Measurements from ENCODE around the gene ADCY3.

The ADCY3 gene

DNA sequence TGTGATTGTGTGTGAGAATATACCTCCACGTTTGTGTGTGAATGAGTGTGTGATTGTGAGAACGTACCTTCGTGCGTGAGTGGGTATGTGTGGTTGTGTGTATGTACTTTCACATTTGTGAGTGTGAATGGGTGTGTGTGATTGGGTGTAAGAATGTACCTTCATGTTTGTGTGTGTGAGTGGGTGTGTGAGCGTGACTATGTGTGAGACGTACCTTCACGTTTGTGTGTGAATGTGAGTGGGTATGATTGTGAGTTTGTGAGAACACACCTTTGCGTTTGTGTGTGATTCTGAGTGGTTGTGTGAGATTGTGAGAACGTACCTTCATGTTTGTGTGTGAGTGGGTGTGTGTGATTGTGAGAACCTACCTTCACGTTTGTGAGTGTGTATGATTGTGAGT, 5.8 kb upstream of the ADCY3 start:
- no peak for DNase-seq (ENCODE audit: low read depth)

DNA sequence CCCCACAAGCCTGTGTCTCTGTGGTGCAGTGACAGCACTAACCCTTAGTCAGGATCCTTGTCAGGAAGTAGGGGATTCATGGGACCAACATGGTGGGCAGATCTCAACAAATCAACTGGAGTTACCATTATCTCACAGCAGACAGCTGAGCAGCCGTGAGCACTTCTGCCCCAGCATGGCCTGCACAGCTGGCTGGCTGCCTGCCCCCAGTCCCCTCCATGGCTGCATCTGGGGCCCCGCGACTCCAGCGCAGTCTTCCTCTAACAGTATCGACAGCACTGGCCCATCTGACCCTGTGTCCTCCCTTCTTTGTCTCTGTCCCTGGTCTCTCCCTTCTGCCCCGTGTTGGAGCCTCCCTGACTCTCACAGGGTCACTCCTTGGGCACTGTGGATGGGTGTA, 4.7 kb upstream of the ADCY3 start:
- DNase-seq (ENCODE audit: low read depth): no peak

DNA sequence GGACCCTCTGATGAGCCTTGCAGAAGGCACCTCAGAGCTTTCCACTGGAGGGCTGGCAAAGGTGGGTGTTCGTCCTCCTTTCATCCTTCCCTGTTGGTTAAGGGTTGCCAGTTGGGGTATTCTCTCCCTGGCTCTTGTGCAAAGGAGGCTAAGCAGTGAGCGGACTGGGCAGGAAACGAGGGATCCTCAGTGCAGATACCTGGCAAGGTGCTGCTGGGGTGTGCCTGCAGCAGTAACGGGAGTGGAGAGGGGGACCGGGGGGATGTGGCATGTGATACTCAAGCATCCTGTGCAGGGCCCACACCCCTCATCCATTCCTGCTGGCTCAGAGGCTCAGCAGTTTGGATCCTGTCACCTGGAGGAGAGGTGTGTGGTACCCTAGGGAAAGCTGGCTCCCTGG, 4.2 kb upstream of the ADCY3 start:
- DNase-seq (ENCODE audit: low read depth): no peak

DNA sequence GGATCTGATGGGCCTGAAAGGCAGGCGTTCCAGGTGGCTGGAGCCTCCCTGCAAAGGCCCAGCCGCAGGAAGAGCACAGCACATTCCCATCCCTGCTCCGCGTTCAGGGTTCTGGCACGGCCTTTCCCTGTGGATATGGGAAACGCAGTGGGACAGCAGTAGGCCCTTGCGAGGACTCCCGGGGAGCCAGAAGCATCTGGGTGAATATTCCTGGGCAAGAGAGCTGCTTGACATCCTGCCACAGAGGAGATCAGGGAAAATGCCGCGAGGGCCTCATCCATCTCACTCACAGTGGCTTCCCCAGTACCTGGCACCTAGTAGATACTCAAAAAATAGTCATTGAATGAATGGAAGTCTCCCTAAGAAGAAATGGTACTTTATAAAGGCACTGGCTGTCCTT, 3.1 kb upstream of the ADCY3 start:
- no peak for DNase-seq (ENCODE audit: low read depth)

DNA sequence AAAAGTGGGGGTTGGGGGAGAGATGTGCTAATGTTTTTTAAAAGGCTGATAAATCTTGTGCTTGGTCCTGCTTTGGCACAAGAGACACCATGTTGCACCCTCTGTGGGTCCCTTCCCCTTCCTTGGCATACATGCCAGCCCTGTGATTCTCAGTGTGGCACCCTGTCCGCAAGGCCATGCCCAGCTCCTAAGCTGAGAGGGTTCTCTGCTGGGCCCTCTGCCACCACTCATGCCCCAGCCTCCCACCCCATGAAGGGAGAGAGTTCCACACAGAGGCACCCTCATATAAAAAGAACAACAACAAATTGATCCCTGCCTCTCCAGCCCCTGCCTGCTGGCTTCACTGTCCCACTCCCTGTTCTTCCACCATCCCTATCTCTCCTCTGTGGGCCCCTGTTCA, 2.5 kb upstream of the ADCY3 start:
- no peak for DNase-seq (ENCODE audit: low read depth)

DNA sequence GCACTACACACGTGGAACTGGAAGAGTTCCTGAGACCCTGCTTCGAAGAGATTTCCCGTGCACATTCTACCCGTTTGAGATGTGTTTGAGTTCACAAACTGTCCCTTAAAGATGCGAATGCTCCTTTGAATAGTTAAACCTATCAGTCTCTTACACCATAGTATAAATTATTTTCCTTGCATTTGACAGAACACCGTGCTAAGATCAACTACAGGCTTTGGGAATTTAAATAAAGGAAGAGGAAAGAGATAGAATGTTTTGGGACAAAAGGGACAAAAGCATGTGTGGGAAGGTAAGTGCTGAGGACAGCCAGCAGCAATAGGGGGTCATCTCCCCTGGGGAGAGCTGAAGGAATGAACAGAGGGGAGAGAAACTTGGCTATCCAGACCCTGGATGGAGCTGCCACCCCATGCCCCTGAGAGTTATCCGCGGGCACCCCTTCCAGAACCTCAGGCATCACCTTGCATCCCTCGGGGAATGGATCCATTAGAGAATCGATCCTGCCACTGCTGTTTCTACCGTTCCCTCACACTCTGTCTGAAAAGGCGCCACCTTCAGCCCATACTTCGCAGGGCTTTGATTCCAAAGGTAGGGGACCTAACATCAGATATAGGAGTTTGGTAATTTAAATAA, 888 bp upstream of the ADCY3 start:
- no peak for DNase-seq (ENCODE audit: low read depth)

- DNase-seq (ENCODE audit: low read depth): no peak
These were observed 435 bp downstream of the ADCY3 start for GRCh38 chr2:24919506-24920097.

- no peak for DNase-seq (ENCODE audit: low read depth)
These were observed 966 bp downstream of the ADCY3 start for GRCh38 chr2:24919037-24919505.

DNA sequence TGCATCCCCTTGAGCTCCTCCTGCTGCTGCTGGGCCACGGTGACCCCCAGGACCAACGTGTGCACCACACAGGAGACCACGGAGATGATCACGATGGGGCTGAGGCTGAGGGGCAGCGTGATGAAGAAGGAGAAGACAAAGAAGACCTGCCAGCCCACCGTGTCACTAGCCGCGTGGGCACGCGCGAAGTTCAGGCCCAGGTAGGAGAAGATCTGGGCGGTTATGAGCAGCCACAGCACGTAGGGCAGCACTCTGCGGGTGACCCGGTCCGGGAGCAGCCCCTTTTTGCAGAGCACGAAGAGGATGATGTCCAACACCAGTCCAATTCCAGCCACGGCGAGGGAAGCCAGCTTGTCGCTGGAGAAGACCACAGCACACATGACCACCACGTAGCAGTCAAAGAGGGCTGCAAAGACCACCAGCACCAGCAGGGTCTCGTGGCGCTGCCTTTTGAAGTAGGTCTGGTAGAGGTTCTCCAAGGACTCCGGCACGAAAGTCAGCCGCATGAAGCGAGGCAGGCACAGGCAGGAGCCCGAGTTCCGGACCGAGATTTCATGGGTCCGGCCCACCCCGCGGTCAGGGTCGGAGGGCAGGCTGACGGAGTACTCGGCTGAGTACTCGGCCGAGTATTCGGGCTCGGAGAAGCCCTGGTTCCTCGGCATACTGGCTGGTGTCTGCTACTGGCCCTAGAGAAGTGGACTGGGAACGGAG, 1.6 kb downstream of the ADCY3 start:
- no peak for DNase-seq (ENCODE audit: low read depth)

GRCh38 chr2:24917731-24918325, 2.2 kb downstream of the ADCY3 start:
- DNase-seq (ENCODE audit: low read depth): no peak

- no peak for DNase-seq (ENCODE audit: low read depth)
These were observed 3.0 kb downstream of the ADCY3 start for GRCh38 chr2:24917086-24917485.

DNA sequence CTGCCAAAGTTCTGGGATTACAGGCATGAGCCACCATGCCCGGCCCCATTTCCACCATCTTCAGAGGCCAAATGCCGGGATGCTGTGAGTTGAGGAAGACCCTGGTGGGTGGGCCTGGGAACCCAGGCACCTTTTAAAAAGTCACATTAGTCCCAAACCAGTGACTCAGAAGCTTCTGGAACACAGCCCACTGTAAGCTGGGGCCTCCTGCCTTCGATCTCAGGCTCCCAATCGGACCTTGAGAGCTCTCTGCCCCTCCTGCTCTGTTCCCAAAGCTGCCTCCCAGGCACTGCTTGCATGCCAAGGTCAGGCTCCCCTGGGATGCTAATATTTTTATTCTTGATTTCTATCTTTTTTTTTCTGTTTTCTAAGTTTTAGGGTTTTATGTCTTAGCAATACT, 4.2 kb downstream of the ADCY3 start:
- DNase-seq (ENCODE audit: low read depth): no peak

GRCh38 chr2:24915175-24915574, 4.9 kb downstream of the ADCY3 start:
- no peak for DNase-seq (ENCODE audit: low read depth)

- DNase-seq (ENCODE audit: low read depth): no peak
These were observed 5.3 kb downstream of the ADCY3 start for GRCh38 chr2:24914713-24915112.

DNA sequence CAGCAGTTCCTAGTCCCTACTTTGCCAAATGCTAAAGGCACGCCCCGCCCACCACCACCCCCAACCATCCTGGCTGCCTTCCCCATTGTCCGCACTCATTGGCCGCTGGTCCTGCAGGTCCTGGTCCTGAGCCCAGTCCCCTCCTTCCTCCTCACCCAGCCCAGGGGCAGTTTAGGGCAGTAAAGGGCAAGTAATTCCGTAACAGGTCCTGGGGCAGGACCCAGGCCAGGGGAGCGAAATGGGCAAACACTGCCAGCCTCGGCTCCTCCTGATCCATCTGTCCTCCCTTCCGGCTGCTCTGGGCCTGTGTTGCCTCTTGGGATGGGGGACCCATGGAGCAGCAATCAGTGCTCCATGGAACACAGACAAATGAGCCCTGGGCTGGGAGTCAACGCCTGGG, 6.1 kb downstream of the ADCY3 start:
- no peak for DNase-seq (ENCODE audit: low read depth)

DNA sequence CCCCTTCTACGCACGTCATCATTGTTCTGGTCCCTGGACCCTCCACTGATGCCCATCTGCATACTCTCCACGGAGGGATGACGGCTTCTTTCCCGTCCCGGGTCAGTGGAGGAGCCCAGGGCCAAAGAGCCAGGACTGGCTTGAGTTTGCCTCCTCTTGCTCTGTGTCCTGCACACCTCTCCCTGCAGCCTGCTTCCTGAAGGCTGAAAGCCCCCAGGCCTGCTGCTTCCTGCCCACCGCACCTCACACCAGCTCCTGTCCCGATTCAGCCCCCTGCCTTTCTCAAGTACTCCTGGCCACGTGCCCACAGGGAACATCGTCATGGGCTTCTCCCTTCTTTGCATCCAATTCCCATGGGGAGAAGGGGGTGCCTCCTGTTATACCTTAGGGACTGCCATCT, 7.1 kb downstream of the ADCY3 start:
- DNase-seq (ENCODE audit: low read depth): no peak

DNA sequence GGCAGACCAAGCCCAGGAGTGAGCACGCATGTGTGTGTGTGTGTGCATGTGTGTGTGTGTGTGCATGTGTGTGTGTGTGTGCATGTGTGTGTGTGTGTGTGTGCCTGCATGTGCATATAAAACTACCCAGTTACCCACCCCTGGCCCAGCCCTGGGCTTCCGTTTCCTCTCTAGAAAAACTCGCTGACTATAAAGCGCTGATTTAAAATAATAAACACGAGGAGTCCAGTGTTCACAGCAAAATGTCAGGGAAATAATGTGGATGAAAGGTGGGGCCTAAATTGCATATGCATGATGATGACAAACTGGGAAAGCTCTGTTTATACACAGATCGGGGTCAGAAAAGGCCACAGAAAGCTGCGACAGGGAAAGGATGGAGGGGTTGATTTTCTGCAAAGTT, 7.5 kb downstream of the ADCY3 start:
- no peak for DNase-seq (ENCODE audit: low read depth)

DNA sequence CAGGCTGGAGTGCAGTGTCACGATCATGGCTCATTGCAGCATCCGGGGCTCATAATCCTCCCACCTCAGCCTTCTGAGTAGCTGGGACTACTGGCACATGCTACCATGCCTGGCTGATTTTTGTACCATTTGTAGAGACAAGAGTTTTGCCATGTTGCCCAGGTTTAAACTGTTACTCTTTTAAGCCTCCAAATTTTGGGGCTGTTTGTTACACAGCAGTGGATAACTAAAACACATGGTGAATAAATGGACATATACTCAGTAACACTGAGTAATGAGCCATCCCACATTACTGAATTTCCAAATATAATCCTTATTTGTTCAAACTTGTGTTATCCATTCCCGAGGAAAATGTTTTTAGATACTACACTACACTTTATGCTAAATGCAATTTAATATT, 9.8 kb downstream of the ADCY3 start:
- no peak for DNase-seq (ENCODE audit: low read depth)

GRCh38 chr2:24909555-24910177, 10.4 kb downstream of the ADCY3 start:
- no peak for DNase-seq (ENCODE audit: low read depth)

DNA sequence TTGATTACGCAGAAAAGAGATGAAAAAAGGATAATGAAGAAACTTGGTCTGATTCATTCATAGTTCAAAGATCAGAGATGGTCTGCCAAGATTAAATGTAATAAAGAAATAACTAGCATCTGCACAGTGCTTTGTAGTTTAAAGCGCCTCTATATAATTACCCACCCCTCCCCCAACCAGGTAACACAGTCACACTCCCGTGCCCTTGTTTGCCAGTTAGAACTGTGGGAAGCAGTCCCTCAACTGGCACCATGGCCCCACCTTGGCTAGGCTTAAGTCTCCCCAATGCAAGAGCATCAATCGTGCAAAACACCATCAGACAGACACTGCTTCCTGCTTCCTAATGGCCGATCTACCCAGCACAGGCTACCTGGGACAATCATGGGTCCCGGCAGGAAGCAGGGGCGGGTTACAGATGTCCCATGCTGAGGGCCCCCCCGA, 11.6 kb downstream of the ADCY3 start:
- DNase-seq (ENCODE audit: low read depth): no peak

GRCh38 chr2:24907116-24907515, 12.9 kb downstream of the ADCY3 start:
- no peak for DNase-seq (ENCODE audit: low read depth)

- DNase-seq (ENCODE audit: low read depth): no peak
These were observed 13.6 kb downstream of the ADCY3 start for GRCh38 chr2:24906466-24906865.

All from stromal cell of bone marrow (primary cell).